ENCODE data around the gene STX18.

STX18 gene

DNA sequence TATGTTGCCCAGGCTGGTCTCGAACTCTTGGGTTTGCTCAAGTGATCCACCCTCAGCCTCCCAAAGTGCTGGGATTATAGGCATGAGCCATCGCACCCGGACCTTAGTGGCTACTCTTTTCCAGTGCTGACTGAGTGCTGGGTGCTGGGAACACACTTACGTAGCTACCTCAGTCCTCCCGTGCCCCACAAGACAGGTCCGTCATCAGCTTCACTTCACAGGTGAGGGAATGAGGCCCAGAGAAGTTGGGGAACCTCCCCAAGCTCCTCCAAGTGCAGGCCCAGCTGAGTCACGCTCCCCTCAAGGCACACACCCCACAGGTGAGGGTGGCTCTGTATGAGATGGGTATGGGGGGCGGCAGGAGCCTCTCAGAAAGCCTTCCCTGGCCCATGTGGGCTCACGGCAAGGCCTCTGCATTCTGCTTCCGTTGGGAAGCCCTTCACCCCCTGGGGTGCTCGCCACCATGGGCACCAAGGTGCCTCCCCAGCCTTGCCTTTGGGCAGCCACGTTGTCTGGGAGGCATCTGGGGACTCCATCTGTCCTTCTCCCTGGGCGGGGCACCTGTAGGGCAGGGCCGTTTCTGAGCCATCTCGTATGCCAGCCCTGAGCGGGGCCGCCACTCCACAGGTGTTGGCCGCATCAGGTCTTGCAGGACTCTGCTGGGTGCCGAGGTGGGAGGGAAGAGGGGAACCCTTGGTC lies 126.6 kb downstream of the STX18 start:
- H3K4me3 ChIP-seq (ENCODE audit: low read depth, low read length), result no peak overlapping the region
- TF ChIP-seq, protein P1, sequence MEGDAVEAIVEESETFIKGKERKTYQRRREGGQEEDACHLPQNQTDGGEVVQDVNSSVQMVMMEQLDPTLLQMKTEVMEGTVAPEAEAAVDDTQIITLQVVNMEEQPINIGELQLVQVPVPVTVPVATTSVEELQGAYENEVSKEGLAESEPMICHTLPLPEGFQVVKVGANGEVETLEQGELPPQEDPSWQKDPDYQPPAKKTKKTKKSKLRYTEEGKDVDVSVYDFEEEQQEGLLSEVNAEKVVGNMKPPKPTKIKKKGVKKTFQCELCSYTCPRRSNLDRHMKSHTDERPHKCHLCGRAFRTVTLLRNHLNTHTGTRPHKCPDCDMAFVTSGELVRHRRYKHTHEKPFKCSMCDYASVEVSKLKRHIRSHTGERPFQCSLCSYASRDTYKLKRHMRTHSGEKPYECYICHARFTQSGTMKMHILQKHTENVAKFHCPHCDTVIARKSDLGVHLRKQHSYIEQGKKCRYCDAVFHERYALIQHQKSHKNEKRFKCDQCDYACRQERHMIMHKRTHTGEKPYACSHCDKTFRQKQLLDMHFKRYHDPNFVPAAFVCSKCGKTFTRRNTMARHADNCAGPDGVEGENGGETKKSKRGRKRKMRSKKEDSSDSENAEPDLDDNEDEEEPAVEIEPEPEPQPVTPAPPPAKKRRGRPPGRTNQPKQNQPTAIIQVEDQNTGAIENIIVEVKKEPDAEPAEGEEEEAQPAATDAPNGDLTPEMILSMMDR (IDR thresholded peaks at IDR 0.05; ENCODE audit: borderline replicate concordance, insufficient read depth, low read depth, low read length), result no peak

DNA sequence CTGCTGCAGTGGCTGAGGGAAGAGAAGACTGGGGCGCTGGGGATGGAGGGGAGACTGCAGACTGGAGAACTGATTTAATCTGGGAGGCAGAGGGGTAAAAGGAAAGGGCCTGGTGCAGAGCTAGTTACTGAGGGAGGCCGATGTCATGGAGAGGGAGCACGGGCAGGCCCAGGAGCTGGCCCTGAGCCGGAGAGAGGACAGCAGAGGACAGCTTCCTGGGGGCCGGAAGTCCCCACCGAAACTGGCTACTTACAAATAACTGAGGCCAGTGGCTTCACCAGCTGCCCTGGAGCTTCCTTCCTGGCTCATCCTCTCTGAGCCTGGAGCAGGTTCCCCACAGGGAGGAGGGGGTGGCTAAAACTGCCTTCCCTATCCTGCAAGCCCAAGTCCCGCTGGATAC lies 128.0 kb downstream of the STX18 start:
- H3K4me3 ChIP-seq (ENCODE audit: low read depth, low read length), result no peak overlapping the region
- TF ChIP-seq, protein P1 (IDR thresholded peaks at IDR 0.05; ENCODE audit: borderline replicate concordance, insufficient read depth, low read depth, low read length), result no peak

DNA sequence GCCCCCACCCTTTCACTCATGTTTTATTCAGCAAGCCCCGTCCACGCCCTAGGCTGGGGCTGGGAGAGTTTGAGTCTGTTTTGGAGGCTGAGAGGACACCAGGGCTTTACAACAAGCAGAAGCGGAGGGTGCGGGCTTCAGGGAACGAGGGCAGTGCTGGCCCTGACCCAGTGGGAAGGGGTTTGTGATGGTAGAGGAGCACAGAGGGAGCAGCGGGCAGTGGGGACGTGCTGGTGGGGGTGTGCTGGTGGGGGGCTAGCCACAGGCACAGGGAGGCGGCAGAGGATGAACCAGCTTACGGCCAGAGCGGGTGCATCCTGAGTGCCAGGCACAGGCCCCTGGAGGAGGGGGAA lies 128.5 kb downstream of the STX18 start:
- no peak overlapping the region for H3K4me3 ChIP-seq (ENCODE audit: low read depth, low read length)
- TF ChIP-seq, protein P1 (IDR thresholded peaks at IDR 0.05; ENCODE audit: borderline replicate concordance, insufficient read depth, low read depth, low read length), result no peak

DNA sequence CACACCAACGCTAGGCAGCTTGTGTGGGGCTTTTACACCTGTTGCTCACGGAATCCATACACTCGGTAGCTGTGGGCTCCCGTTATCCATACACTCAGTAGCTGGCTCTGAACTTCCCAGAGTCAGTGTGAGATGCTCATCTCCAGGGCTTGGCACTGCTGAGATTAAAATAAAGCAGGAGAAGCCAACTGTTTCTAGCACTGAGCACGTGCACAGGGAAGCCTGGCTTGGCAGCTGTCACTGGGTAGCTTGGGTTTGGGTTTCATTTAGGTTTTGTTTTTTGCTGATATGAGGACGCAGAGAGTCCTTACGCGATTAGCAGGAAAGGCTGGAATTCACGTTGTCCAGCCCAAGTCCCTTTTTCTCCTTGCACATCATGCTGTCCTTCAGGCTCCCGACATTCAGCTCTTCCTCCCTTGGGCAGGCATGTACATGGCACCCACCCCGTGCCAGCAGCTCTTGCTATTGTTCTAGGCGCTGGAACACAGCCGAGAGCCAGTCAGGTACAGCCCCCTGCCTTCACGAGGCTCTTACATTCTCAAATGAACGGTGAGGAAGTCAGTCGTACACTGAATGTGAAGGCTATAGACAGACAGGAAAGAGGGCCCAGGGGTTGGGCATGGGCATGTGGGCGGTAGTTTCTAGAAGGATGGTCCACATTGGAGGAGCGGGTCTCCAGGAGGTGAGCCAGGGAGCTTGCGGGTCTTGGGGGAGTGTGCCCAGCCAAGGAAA lies 129.0 kb downstream of the STX18 start:
- TF ChIP-seq, protein P1 (IDR thresholded peaks at IDR 0.05; ENCODE audit: borderline replicate concordance, insufficient read depth, low read depth, low read length), result no peak

DNA sequence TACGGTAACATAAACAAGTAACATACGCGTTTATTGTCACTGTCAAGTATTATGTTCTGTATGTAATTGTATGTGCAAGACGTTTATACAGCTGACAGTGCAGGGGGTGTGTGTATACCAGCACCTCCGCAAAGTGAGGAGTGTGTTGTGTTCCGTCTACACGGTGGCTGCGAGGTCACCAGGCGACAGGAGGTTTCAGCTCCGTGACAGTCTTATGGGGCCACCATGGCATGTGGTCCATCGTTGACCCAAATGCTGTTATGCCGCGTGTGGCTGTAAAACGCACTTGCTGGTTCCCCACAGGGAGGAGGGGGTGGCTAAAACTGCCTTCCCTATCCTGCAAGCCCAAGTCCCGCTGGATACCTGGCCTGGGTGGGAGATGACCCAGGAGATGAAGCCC lies 129.9 kb downstream of the STX18 start:
- TF ChIP-seq, protein P1 (IDR thresholded peaks at IDR 0.05; ENCODE audit: borderline replicate concordance, insufficient read depth, low read depth, low read length), result no peak
- no peak overlapping the region for H3K4me3 ChIP-seq (ENCODE audit: low read depth, low read length)

More for the DNA sequence above, 129.0 kb downstream of the STX18 start:
- no peak overlapping the region for H3K4me3 ChIP-seq (ENCODE audit: low read depth, low read length)

DNA sequence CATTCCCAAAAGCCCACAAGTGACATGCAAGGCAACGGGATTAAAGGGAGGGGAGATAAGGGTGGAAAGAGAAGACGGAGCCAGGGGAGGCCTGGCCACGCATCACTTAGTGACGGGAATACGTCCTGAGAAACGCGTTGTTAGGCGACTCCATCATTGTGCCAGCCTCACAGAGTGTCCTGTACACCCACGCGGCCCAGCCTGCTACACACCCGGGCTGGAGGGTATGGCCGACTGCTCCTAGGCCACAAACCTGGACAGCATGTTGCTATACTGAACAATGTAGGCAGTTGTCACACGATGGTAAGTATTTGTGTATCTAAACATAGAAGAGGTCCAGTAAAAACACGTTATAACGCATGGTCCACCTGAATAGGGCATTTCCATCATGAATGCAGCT lies 131.6 kb downstream of the STX18 start:
- TF ChIP-seq, protein P1 (IDR thresholded peaks at IDR 0.05; ENCODE audit: borderline replicate concordance, insufficient read depth, low read depth, low read length), result no peak
- no peak overlapping the region for H3K4me3 ChIP-seq (ENCODE audit: low read depth, low read length)

Data from GM12875 (cell line).